ENCODE results near the gene SZT2.

SZT2 gene

GRCh38 chr1:43438576-43438952 lies 48.9 kb downstream of the SZT2 start:
- no peak for DNase-seq (ENCODE audit: low spot score)
- TF ChIP-seq CTCF (IDR thresholded peaks at IDR 0.05; ENCODE audit: extremely low read depth, missing control alignments): no peak

- no peak for TF ChIP-seq CTCF (IDR thresholded peaks at IDR 0.05; ENCODE audit: extremely low read depth, missing control alignments)
These were observed 49.4 kb downstream of the SZT2 start for GRCh38 chr1:43438953-43439581.

GRCh38 chr1:43439781-43440180 lies 50.1 kb downstream of the SZT2 start:
- no peak for DNase-seq (ENCODE audit: low spot score)
- no peak for TF ChIP-seq CTCF (IDR thresholded peaks at IDR 0.05; ENCODE audit: extremely low read depth, missing control alignments)

More at GRCh38 chr1:43438953-43439581, 49.4 kb downstream of the SZT2 start:
- DNase-seq (ENCODE audit: low spot score): no peak

DNA sequence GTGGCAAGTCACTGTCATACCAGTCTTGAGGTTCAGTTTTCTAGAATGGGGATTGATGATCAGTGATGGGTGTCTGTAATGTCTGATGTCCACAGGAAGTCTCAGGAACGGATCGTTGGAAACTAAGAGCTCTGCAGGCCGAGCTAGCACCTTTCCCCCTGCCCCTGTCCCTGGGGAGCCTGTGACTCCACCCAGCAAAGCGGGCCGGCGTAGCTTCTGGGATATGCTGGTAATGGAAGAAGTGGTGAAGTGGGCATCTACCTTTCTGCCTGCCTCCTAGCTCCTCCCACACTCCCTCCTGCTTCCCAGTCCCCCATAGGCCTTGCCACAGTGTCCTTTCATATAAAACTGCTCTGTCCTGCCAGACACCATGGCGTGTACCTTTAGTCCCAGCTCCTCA lies 50.7 kb downstream of the SZT2 start:
- TF ChIP-seq CTCF (IDR thresholded peaks at IDR 0.05; ENCODE audit: extremely low read depth, missing control alignments): no peak
- no peak for DNase-seq (ENCODE audit: low spot score)

DNA sequence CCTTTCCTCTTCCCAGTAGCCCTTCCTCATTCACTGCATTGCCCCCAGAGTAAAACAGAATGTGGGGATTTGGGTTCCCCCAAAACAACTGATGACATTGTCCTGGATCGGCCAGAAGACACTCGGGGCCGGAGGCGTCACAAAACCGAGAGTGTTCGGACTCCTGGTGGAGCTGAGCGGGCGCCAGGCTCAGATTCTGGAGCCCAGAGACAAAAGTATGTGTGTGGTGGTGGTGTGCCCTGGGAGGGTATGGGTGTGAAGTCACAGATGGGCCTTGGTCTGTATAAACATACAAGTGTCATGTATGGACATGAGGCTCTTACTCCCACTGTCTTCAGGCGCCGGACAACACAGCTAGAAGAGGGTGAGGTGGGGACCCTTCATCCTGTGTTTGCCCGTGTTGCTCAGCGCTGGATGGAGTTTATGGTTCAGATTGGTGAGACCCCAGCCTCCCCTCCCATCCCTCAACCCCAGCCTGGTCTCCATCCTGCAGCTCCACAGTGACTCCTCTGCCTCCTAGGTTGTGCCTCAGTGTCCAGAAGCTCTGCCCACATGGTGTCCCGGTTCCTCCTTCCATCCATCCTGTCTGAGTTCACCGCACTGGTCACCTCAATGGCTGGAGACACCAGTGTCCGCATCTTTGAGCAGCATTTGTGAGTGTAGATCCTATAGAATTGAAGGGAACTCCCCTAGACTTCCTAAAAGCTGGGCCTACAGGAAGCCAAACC lies 51.6 kb downstream of the SZT2 start:
- TF ChIP-seq CTCF (IDR thresholded peaks at IDR 0.05; ENCODE audit: extremely low read depth, missing control alignments): no peak
- DNase-seq (ENCODE audit: low spot score): no peak

- no peak for TF ChIP-seq CTCF (IDR thresholded peaks at IDR 0.05; ENCODE audit: extremely low read depth, missing control alignments)
- no peak for DNase-seq (ENCODE audit: low spot score)
These were observed 52.4 kb downstream of the SZT2 start for GRCh38 chr1:43441894-43442637.

GRCh38 chr1:43442756-43443155 lies 53.1 kb downstream of the SZT2 start:
- no peak for TF ChIP-seq CTCF (IDR thresholded peaks at IDR 0.05; ENCODE audit: extremely low read depth, missing control alignments)
- DNase-seq (ENCODE audit: low spot score): no peak

Data from GM20000 (cell line).